OCI-LY1 (cell line): ENCODE data around the gene CDH23.

Source experiments
- EZH2 ChIP-seq: fragments of 200-600 bp; sonication (generic), shearing (Covaris generic); IDR thresholded peaks from 2 replicates; pipeline ENCODE4 v1.8.0; 2017; ENCODE audit warnings: borderline replicate concordance, mixed run types, mild to moderate bottlenecking, antibody characterized with exemption, low read length, moderate library complexity, mixed read lengths
- TF ChIP-seq, protein P1 (sequence below): fragments of 200-600 bp; sonication (generic), shearing (Covaris generic); IDR thresholded peaks from 2 replicates; pipeline ENCODE4 v1.5.1; 2017; ENCODE audit warnings: mild to moderate bottlenecking, antibody characterized with exemption, low read length, moderate library complexity, mixed read lengths

DNA sequence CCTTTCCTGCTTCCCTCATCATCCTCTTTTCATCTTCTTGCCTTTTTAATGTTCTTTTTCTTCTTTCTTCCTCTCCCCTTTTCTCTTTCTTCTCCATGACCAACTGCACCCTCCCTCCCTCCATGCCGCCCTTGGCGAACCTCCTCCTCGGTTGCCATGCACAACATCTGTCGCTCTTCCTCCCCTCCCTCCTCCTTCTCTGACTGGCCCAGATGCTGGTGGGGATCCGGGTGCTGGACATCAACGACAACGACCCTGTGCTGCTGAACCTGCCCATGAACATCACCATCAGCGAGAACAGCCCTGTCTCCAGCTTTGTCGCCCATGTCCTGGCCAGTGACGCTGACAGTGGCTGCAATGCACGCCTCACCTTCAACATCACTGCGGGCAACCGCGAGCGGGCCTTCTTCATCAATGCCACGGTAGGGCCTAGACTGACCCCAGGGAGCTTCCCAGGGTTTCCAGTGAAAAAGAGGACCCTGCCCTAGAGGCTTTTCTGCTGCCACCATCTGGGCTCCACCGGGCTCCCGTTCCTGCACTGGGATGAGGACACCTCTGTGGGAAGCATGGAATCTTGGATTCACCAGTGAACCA is 388.1 kb downstream of the CDH23 start:
- TF ChIP-seq, protein P1, sequence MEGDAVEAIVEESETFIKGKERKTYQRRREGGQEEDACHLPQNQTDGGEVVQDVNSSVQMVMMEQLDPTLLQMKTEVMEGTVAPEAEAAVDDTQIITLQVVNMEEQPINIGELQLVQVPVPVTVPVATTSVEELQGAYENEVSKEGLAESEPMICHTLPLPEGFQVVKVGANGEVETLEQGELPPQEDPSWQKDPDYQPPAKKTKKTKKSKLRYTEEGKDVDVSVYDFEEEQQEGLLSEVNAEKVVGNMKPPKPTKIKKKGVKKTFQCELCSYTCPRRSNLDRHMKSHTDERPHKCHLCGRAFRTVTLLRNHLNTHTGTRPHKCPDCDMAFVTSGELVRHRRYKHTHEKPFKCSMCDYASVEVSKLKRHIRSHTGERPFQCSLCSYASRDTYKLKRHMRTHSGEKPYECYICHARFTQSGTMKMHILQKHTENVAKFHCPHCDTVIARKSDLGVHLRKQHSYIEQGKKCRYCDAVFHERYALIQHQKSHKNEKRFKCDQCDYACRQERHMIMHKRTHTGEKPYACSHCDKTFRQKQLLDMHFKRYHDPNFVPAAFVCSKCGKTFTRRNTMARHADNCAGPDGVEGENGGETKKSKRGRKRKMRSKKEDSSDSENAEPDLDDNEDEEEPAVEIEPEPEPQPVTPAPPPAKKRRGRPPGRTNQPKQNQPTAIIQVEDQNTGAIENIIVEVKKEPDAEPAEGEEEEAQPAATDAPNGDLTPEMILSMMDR: no peak
- no peak for TF ChIP-seq EZH2
